ENCODE data around the gene TTC9B. TPM values are rescaled to one million over a fixed set of nuclear protein-coding genes. Genes with fewer than 3 reads are reported as not detected.
"Not testable (repeated sequence)": the region's sequence is repeated elsewhere in the genome, so short reads cannot be mapped to it uniquely, and the experiment has no call there.

Gene TTC9B
- total and polyA plus RNA-seq, 10 donors: not detected

GRCh38 chr19:40220674-40221073 lies 2.5 kb upstream of the TTC9B start:
- Histone ChIP-seq H3K4me3 (no peak overlapping the region), H3K27ac (no peak overlapping the region), H3K27me3 (replicated peaks in 1 of 7) (peaks cover 6 to 97% (median 60%) of the 10 kb centered on the region in 7 donors), H3K36me3 (no peaks in the 10 kb centered on the region), H3K4me1 (peaks cover 0 to 39% (median 19%) of the 10 kb centered on the region in 6 donors), H3K9me3 (peaks cover 0 to 5% (median 2%) of the 10 kb centered on the region in 8 donors)
- no peak for TF ChIP-seq CTCF (IDR thresholded peaks at IDR 0.05 in 8 of 11, conservative IDR thresholded peaks at IDR 0.05 in 3 of 11)
- no peak for TF ChIP-seq POLR2A (IDR thresholded peaks at IDR 0.05)
- no peak for TF ChIP-seq POLR2AphosphoS5 (IDR thresholded peaks at IDR 0.05)
- WGBS, 5 donors: 80 to 87% (median 83%) methylated on average over 9 of the region's 9 CpGs
- DNase-seq: no peak
- intact Hi-C loops (cut with DNase I; ENCODE audit: low total_unique reads): no loop called here

GRCh38 chr19:40219721-40220276 lies 1.6 kb upstream of the TTC9B start:
- TF ChIP-seq POLR2AphosphoS5 (IDR thresholded peaks at IDR 0.05) (no peak), CTCF (IDR thresholded peaks at IDR 0.05 in 8 of 11, conservative IDR thresholded peaks at IDR 0.05 in 3 of 11) (no peak), POLR2A (IDR thresholded peaks at IDR 0.05) (no peak)
- no peak for DNase-seq
- no peak overlapping the region for H3K4me3 ChIP-seq
- peaks cover 0 to 5% (median 2%) of the 10 kb centered on the region in 8 donors for H3K9me3 ChIP-seq
- no peak overlapping the region for H3K27ac ChIP-seq
- H3K4me1 ChIP-seq: peaks cover 0 to 33% (median 17%) of the 10 kb centered on the region in 6 donors
- H3K36me3 ChIP-seq: peaks cover 0 to 3% (median 0%) of the 10 kb centered on the region in 6 donors
- 38 to 50% (median 49%) methylated on average over 8 of the region's 8 CpGs for WGBS, 5 donors
- intact Hi-C loops (cut with DNase I; ENCODE audit: low total_unique reads): loop anchor here (5.0 kb wide), 1 partner anchor 82 kb away; no protein-coding TSS in a partner anchor
- H3K27me3 ChIP-seq (replicated peaks in 1 of 7): peaks cover 6 to 95% (median 53%) of the 10 kb centered on the region in 7 donors

GRCh38 chr19:40219029-40219428 lies 845 bp upstream of the TTC9B start:
- H3K4me3 ChIP-seq, H3K9me3 ChIP-seq, H3K27ac ChIP-seq, DNase-seq, H3K36me3 ChIP-seq: not testable (repeated sequence)
- intact Hi-C loops (cut with DNase I; ENCODE audit: low total_unique reads): loop anchor here (5.0 kb wide), 1 partner anchor 82 kb away; no protein-coding TSS in a partner anchor
- H3K27me3 ChIP-seq (replicated peaks in 1 of 7): peaks cover 6 to 87% (median 45%) of the 10 kb centered on the region in 7 donors
- H3K4me1 ChIP-seq: peaks cover 0 to 32% (median 17%) of the 10 kb centered on the region in 6 donors
- WGBS, 5 donors: 84 to 94% (median 89%) methylated on average over 4 of the region's 4 CpGs

GRCh38 chr19:40217027-40217810 lies 965 bp downstream of the TTC9B start:
- 13 to 14% (median 13%) methylated on average over 23 to 54 of the region's 54 CpGs for WGBS, 5 donors
- Histone ChIP-seq H3K4me3 (peak overlapping the region in 1 of 8 donors; percentile 39), H3K27ac (no peak overlapping the region), H3K4me1 (peaks cover 0 to 15% (median 11%) of the 10 kb centered on the region in 6 donors), H3K36me3 (peaks cover 0 to 22% (median 5%) of the 10 kb centered on the region in 6 donors), H3K27me3 (replicated peaks in 1 of 7) (peaks cover 6 to 69% (median 36%) of the 10 kb centered on the region in 7 donors), H3K9me3 (peaks cover 0 to 3% (median 1%) of the 10 kb centered on the region in 8 donors)
- no peak for DNase-seq
- TF ChIP-seq POLR2A (IDR thresholded peaks at IDR 0.05) (no peak), CTCF (IDR thresholded peaks at IDR 0.05 in 8 of 11, conservative IDR thresholded peaks at IDR 0.05 in 3 of 11) (peak in 2 of 11 experiments; percentile 22 to 27), POLR2AphosphoS5 (IDR thresholded peaks at IDR 0.05) (peak in 1 of 3 donors; percentile 44)
- intact Hi-C loops (cut with DNase I; ENCODE audit: low total_unique reads): loop anchor here (5.0 kb wide), 1 partner anchor 80 kb away; no protein-coding TSS in a partner anchor

Data from spleen (tissue), 11 donors.